Inflammatory macrophage treated with lipopolysaccharide for 1 hour (primary cell): ENCODE results near the gene CADPS.

Experiments used
- DNase-seq, 2 donors: peaks; one replicate each; pipeline ENCODE4 v3.0.0-alpha.2; 2020 to 2022

The CADPS gene

DNA sequence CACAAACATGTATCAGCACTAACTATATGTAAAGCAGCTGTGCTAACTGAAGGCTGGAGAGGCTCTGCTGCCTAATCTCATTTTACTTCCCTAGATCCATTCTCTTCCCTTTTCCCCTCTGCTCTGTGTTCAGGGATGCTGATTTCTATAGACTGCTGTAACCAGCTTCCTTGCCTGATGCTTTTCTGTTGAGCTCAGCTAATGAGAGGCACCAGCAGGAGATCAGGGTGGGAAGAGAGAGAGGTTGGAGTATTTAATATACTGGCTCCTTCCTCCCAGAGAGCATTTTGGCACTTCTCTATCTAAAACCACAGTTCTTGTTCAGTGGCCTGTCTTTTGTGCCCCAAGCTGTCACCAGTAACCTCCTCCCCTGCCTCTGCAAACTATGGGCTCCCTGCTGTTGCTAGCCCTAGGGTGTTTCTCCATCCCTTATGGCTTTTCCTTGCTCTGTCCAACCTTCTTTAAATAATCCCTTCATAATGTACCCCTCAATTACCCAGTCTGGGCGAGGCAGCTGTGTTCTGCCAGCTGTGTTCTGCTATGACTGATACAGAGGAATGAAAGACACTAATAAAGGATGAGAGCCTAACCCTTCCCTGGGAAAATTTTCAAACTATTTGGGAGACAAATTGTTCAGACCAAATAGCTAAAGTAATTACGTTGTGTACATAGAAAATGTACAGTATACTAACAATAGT lies 69.5 kb downstream of the CADPS start:
- no peak for DNase-seq

DNA sequence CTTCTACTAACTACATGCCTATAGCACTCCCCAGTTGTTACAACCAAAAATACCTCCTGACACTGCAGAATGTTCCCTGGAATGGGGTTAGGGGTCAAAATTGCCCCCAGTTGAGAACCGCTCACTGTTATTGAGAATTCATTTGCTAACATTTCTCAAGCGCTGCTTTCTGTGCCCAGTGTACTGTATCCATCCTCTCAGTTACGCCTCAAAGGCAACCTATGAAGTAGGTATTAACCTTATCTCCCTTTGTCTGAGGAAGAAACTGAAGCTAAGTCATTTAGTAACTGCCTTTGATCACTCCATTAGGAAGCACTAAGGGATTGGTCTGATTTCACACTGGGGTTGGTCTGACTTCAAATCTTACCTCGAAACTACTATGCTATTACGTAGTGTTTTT lies 70.1 kb downstream of the CADPS start:
- DNase-seq: no peak

- no peak for DNase-seq
These were observed 71.9 kb downstream of the CADPS start for GRCh38 chr3:62803276-62803675.

GRCh38 chr3:62798000-62798399 lies 77.2 kb downstream of the CADPS start:
- no peak for DNase-seq

- no peak for DNase-seq
These were observed 78.1 kb downstream of the CADPS start for GRCh38 chr3:62797132-62797531.

DNA sequence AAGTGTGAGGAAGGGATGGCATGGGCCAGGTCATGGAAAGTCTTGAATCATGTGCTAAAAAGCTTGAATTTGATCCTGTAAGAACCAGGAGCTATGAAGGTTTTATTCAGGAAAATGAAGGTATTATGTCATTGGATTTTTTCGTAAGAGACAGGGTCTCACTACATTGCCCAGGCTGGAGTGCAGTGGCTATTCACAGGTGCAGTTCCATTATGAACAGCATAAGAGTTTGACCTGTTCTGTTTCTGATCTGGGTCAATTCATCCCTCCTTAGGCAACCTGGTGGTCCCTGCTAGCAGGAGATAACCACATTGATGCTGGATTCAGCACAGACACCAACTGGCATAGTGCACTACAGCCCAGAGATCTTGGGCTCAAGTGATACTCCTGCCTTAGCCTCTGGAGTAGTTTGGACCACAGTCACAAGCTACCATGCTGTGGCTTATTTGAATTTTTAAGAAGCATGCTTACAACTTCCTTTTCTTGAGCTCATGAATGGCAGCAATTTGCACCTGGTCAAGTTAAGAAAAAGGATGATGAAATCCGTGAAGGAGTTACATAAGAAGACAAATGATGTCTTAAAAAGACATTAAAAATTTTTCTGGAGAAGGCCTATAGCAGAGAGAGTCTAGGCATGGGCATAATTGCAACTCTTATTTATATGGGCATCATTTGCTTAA lies 79.1 kb downstream of the CADPS start:
- DNase-seq: no peak

DNA sequence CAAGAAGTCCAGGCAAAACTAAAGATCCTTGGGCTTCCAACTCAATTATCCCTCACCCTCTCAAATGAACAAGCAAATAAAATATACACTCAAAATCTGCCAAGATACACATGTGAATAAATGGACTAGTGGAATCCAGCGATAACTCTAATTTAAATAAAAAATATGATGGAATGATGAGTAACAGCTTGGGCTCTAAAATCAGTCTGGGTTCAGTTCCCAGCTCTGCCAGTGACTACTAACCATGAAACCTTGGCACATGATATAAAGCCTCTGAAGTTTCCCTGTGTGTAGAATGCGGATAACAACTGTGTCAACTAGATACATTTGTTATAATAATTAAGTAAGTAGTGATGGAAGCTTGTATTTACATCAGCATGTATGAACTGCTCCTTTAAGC lies 81.3 kb downstream of the CADPS start:
- DNase-seq: no peak

DNA sequence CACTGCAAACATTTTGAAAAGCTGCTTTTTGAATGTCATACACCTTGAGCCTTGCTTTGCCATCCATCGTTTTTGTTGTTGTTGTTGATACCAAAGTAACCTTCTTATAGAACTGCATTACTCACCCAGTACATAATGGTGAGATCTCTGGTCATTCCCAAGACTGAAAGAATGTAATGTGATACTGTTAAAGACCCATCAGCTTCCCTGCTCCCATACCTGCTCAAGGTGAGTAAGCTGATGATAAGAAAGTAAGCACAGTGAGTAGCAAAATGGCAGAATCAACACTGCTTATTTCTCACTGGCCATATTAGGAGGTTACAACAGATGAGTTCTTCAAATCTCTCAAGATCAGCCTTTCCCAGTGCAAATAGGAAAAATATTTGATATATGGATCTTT lies 89.8 kb downstream of the CADPS start:
- no peak for DNase-seq

GRCh38 chr3:62781121-62781520 lies 94.1 kb downstream of the CADPS start:
- no peak for DNase-seq

GRCh38 chr3:62777674-62778073 lies 97.5 kb downstream of the CADPS start:
- DNase-seq: no peak

DNA sequence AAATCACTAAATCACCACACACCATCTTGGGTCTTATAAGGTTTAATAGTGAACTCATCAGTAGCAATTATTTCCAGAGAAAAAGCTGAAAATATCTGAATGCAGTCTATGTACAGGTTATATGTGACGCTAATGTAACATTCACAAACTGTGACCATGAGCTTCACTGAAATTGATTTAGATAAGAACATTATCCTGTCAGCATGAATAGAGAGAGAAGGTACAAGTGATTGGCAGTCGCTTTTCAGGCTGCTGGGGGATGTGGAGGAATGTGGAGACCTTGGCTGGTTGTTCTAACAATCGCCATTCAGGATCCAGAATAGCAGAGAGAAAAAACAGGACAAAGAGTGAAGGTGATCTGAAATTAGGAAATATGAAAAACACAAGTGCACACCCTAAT lies 98.1 kb downstream of the CADPS start:
- DNase-seq: no peak

DNA sequence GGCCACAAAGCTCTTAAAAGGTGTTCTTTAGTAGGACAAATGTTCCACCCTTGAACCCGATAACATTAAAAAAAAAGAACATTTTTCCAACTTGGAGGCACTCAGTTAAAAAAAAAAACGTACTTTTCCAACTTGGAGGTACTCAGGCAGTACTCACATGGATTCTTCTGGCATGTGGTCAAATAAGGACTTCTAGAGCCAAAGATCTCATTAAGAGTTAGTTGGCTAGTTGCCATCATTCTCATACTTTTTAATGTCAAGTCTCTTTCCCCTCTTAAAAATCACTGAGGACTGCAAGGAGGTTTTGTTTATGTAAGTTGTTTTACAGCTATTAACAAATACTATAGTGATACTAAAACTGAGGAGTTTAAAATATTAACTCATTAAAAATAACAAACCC lies 101.0 kb downstream of the CADPS start:
- DNase-seq: no peak

- no peak for DNase-seq
These were observed 103.7 kb downstream of the CADPS start for GRCh38 chr3:62771331-62772072.

GRCh38 chr3:62768896-62769295 lies 106.3 kb downstream of the CADPS start:
- no peak for DNase-seq

- DNase-seq: no peak
These were observed 113.5 kb downstream of the CADPS start for GRCh38 chr3:62761711-62762110.

- no peak for DNase-seq
These were observed 113.9 kb downstream of the CADPS start for GRCh38 chr3:62761311-62761710.

GRCh38 chr3:62758296-62759066 lies 116.7 kb downstream of the CADPS start:
- no peak for DNase-seq

DNA sequence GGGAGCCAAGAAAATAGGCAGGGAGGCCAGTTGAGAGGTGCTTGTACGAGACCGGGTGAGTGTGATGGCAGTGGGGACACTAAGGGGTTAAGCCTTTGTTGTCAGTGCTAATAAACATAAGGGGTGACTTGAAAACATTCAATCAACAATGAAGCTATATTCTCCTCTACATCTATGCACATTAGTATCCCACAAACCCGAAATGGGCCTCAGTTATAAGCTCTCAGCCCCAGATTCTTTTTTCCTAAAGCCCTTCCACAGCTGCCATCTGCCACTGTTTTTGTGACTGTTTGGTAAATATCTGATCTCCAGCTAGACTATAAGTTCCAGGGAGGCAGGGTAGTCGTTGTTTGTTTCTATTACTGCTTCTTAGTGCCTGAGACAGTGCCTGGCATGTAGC lies 118.2 kb downstream of the CADPS start:
- DNase-seq: no peak

GRCh38 chr3:62755285-62755684 lies 119.9 kb downstream of the CADPS start:
- DNase-seq: no peak

- DNase-seq: no peak
These were observed 125.6 kb downstream of the CADPS start for GRCh38 chr3:62749657-62750056.

- no peak for DNase-seq
These were observed 126.1 kb downstream of the CADPS start for GRCh38 chr3:62749130-62749529.

DNA sequence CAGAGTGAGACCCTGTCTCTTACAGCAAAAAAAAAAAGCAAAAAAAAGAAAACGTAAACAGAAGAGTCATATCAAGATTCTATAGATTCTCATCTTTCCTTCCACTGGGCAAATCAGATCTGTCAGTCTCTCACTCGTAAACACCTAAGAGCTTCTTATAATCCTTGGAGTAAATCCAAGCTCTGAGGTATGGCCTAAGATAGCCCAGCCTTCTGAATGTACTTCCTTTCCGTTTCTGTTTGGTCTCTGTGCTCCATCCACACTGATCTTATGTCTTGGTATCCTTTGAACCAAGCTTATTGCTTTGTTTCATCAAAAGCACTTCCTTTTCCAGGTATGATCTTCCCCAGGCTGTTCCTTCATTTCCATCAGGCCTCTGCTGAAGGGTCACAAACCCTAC lies 137.8 kb downstream of the CADPS start:
- no peak for DNase-seq

GRCh38 chr3:62735510-62735909 lies 139.7 kb downstream of the CADPS start:
- no peak for DNase-seq
